Smooth muscle cell of bladder (primary cell): ENCODE measurements around the gene FAM83G. TPM values are rescaled to one million over a fixed set of nuclear protein-coding genes. Genes with fewer than 3 reads are reported as not detected.

Experiments used
- total RNA-seq: library from RNA; depleted of rRNA; stranded (reverse); fragments of >200 nt; gene quantifications from 2 replicates; pipeline ENCODE4 v1.2.3, GENCODE V29; 2014

Gene FAM83G
- 5.5 and 8.8 TPM in 2 replicates for total RNA-seq

GRCh38 chr17:19004421-19005136 is at the start of gene FAM83G:
FAM83G (minus strand) TSS chr17:19004764; CDS start chr17:19004041, 723 bp downstream.

GRCh38 chr17:19046782-19047375 is 42.3 kb upstream of the FAM83G start, which contains the start of gene GRAP:
GRAP (minus strand) TSS chr17:19046957; CDS start chr17:19046926, 31 bp downstream.

GRCh38 chr17:18951941-18952842 is 52.4 kb downstream of the FAM83G start, which contains the start of gene SLC5A10:
SLC5A10 (plus strand) TSS chr17:18952165; CDS start chr17:18952206, 41 bp downstream.

Other genes with a start within 250 kb of the FAM83G start
- gene TVP23B, start 223.6 kb downstream of the FAM83G start, total RNA-seq, result 74.7 and 109 TPM in 2 replicates
- gene PRPSAP2, start 146.6 kb downstream of the FAM83G start, total RNA-seq, result 32.8 and 41.8 TPM in 2 replicates
- gene SLC5A10, start 52.6 kb downstream of the FAM83G start, total RNA-seq, result under 0.01 and 0.09 TPM in 2 replicates
- 0.14 and 0.18 TPM in 2 replicates for gene GRAP, start 42.2 kb upstream of the FAM83G start, total RNA-seq
- not detected in 2 replicates for gene GRAPL, start 122.8 kb upstream of the FAM83G start, total RNA-seq
- gene EPN2, start 232.6 kb upstream of the FAM83G start, total RNA-seq, result 19.5 and 22.3 TPM in 2 replicates